KMS-11 (cell line): ENCODE results near the gene SPINT2.

Experiments
- H2AFZ ChIP-seq: fragments of 200-600 bp; sonication (generic); 2 replicates; pipeline ENCODE4 v1.6.1; 2016; ENCODE audit warnings: antibody characterized with exemption, mixed run types, low read depth
- H3K27ac ChIP-seq: fragments of 200-600 bp; sonication (generic); 2 replicates; pipeline ENCODE4 v1.6.1; 2016; ENCODE audit warnings: mild to moderate bottlenecking, mixed run types
- H3K27me3 ChIP-seq: fragments of 200-600 bp; sonication (generic); 2 replicates; pipeline ENCODE4 v1.6.1; 2017; ENCODE audit warnings: mild to moderate bottlenecking, low read depth, mixed run types, moderate library complexity; ENCODE audit not compliant: insufficient read depth
- H3K36me3 ChIP-seq: fragments of 200-600 bp; sonication (generic); 2 replicates; pipeline ENCODE4 v1.6.1; 2017; ENCODE audit warnings: mild to moderate bottlenecking, mixed run types; ENCODE audit not compliant: insufficient read depth
- H3K4me1 ChIP-seq: fragments of 200-600 bp; sonication (generic); 2 replicates; pipeline ENCODE4 v1.6.1; 2016; ENCODE audit warnings: mild to moderate bottlenecking, low read depth, mixed run types; ENCODE audit not compliant: poor library complexity, severe bottlenecking
- H3K4me2 ChIP-seq: fragments of 200-600 bp; sonication (generic); 2 replicates; pipeline ENCODE4 v1.7.0; 2016; ENCODE audit warnings: mild to moderate bottlenecking, mixed run types
- H3K4me3 ChIP-seq: fragments of 200-600 bp; sonication (generic); IDR thresholded peaks from 2 replicates; pipeline ENCODE4 v1.6.1; 2017; ENCODE audit warnings: low read depth, low read length, mixed read lengths; ENCODE audit not compliant: insufficient read depth
- H3K79me2 ChIP-seq: fragments of 200-600 bp; sonication (generic); 2 replicates; pipeline ENCODE4 v1.6.1; 2016; ENCODE audit warnings: low read depth, mixed run types; ENCODE audit not compliant: insufficient read depth
- H3K9ac ChIP-seq: fragments of 200-600 bp; sonication (generic); 2 replicates; pipeline ENCODE4 v1.6.1; 2016; ENCODE audit warnings: mild to moderate bottlenecking, mixed run types
- H4K20me1 ChIP-seq: fragments of 200-600 bp; sonication (generic); 2 replicates; pipeline ENCODE4 v1.6.1; 2016; ENCODE audit warnings: mild to moderate bottlenecking, mixed run types; ENCODE audit not compliant: insufficient read depth
- TF ChIP-seq, protein P1 (sequence below): fragments of 200-600 bp; sonication (generic); conservative IDR thresholded peaks from 2 replicates; pipeline ENCODE4 v1.6.1; 2017; ENCODE audit warnings: low read depth, mild to moderate bottlenecking, antibody characterized with exemption, low read length, moderate library complexity, mixed read lengths

SPINT2 gene

DNA sequence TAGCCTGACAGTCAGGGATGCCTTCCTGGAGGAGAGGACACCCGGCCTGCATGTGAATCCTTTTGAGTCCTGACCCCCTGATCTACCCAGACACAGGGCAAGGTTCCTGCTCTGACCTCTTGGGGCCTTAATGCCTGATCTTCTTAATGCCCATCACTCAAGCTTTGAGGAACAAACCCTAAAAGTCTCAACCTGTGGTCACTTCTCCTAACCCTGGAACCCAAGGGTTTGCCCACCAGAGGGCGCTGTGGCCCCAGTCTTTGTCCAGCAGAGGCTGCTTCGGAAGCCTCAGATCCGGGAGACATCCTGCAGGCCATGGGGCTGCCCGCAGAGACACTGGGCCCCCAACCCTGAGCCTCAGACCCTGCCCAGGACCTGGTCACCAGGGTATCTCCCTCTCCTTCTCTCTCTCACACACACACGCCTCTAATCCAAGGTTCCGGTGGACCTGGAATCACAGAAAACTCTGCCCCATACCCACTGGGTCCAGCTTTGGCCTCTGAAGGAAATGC, 30.6 kb upstream of the SPINT2 start:
- Histone ChIP-seq H3K4me2 (no peak overlapping the region), H3K9ac (no peak overlapping the region), H3K36me3 (no peaks in the 10 kb centered on the region), H4K20me1 (no peaks in the 10 kb centered on the region), H3K4me3 (no peak overlapping the region), H3K27me3 (peaks cover 16% of the 10 kb centered on the region; the same call in 1 of the 2 replicates), H3K4me1 (no peaks in the 10 kb centered on the region), H2AFZ (peak overlapping the region; percentile 29; the same call in 1 of the 2 replicates), H3K79me2 (no peaks in the 10 kb centered on the region), H3K27ac (no peak overlapping the region)
- TF ChIP-seq, protein P1, sequence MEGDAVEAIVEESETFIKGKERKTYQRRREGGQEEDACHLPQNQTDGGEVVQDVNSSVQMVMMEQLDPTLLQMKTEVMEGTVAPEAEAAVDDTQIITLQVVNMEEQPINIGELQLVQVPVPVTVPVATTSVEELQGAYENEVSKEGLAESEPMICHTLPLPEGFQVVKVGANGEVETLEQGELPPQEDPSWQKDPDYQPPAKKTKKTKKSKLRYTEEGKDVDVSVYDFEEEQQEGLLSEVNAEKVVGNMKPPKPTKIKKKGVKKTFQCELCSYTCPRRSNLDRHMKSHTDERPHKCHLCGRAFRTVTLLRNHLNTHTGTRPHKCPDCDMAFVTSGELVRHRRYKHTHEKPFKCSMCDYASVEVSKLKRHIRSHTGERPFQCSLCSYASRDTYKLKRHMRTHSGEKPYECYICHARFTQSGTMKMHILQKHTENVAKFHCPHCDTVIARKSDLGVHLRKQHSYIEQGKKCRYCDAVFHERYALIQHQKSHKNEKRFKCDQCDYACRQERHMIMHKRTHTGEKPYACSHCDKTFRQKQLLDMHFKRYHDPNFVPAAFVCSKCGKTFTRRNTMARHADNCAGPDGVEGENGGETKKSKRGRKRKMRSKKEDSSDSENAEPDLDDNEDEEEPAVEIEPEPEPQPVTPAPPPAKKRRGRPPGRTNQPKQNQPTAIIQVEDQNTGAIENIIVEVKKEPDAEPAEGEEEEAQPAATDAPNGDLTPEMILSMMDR, result peak; percentile 74

DNA sequence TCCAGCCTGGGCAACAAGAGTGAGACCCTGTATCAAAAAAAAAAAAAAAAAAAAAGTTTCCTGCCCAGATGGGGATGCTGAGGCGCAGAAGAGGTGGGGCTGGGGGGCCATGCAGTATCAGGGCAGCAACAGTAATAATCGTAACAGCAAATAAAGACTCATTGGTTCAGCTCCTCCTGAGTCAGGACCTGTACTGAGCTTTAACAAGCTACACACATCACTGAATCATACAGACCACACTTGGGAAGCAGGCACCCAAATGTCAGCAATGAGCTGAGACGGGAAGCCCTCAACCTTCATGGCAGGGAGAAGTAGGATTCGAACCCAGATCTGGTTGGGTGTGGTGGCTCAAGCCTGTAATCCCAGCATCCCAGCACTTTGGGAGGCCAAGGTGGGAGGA, 29.8 kb upstream of the SPINT2 start:
- H3K27ac ChIP-seq, result no peak overlapping the region
- H3K9ac ChIP-seq, result no peak overlapping the region
- TF ChIP-seq, protein P1, result no peak
- no peaks in the 10 kb centered on the region for H3K79me2 ChIP-seq
- H4K20me1 ChIP-seq, result no peaks in the 10 kb centered on the region
- no peak overlapping the region for H3K4me3 ChIP-seq
- no peaks in the 10 kb centered on the region for H3K4me1 ChIP-seq
- peaks cover 16% of the 10 kb centered on the region; the same call in 1 of the 2 replicates for H3K27me3 ChIP-seq
- no peaks in the 10 kb centered on the region for H3K36me3 ChIP-seq
- no peak overlapping the region for H2AFZ ChIP-seq
- H3K4me2 ChIP-seq, result no peak overlapping the region

DNA sequence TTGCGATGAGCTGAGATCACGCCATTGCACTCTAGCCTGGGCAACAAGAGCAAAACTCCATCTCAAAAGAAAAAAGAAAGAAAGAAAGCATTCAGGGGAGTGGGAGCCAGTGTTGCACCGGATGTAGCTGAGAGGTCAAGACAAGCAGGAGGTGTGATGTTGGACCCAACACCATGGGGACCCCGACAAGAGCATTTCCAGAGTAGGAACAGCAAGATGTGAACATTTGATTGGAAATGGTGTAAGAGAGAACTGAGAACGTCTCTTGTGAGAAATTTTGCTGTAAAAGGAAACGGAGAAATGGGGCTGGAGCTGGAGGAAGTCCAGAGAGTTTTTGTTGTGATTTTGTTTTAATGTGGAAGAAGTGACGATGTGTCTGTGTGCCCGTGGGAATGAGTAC, 24.6 kb upstream of the SPINT2 start:
- TF ChIP-seq, protein P1, result no peak
- no peaks in the 10 kb centered on the region for H3K36me3 ChIP-seq
- H3K27ac ChIP-seq, result no peak overlapping the region
- H3K27me3 ChIP-seq, result peaks cover 3% of the 10 kb centered on the region; the same call in 1 of the 2 replicates
- no peak overlapping the region for H3K4me3 ChIP-seq
- no peaks in the 10 kb centered on the region for H3K4me1 ChIP-seq
- no peak overlapping the region for H2AFZ ChIP-seq
- H3K9ac ChIP-seq, result no peak overlapping the region
- no peaks in the 10 kb centered on the region for H4K20me1 ChIP-seq
- H3K79me2 ChIP-seq, result no peaks in the 10 kb centered on the region
- H3K4me2 ChIP-seq, result no peak overlapping the region

DNA sequence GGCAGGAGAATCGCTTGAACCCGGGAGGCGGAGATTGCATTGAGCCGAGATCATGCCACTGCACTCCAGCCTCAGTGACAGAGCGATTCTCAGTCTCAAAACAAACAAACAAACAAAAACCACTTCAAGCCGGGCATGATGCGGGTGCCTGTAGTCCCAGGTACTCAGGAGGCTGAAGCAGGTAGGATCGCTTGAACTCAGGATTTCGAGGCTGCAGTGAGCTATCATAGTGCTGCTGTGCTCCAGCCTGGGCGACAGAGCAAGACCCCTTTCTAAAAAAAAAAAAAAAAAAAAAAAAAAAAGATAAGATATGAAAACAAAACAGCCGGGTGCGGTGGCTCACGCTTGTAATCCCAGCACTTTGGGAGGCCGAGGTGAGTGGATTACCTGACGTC, 21.1 kb upstream of the SPINT2 start:
- Histone ChIP-seq H3K4me1 (no peaks in the 10 kb centered on the region), H3K36me3 (no peaks in the 10 kb centered on the region), H3K27me3 (peaks cover 3% of the 10 kb centered on the region; the same call in 1 of the 2 replicates), H3K9ac (no peak overlapping the region), H3K79me2 (no peaks in the 10 kb centered on the region), H3K27ac (no peak overlapping the region), H2AFZ (no peak overlapping the region), H3K4me3 (no peak overlapping the region), H4K20me1 (no peaks in the 10 kb centered on the region), H3K4me2 (no peak overlapping the region; the same call in 1 of the 2 replicates)
- TF ChIP-seq, protein P1, result no peak
